Kidney tubule cell (primary cell): ENCODE measurements around the gene C5AR2.
"Not testable (repeated sequence)": the region's sequence is repeated elsewhere in the genome, so short reads cannot be mapped to it uniquely, and the experiment has no call there.

Experiments used
- DNase-seq: peaks from one replicate; pipeline ENCODE4 v3.0.0-alpha.2; 2018; ENCODE audit warnings: low spot score

Gene C5AR2

DNA sequence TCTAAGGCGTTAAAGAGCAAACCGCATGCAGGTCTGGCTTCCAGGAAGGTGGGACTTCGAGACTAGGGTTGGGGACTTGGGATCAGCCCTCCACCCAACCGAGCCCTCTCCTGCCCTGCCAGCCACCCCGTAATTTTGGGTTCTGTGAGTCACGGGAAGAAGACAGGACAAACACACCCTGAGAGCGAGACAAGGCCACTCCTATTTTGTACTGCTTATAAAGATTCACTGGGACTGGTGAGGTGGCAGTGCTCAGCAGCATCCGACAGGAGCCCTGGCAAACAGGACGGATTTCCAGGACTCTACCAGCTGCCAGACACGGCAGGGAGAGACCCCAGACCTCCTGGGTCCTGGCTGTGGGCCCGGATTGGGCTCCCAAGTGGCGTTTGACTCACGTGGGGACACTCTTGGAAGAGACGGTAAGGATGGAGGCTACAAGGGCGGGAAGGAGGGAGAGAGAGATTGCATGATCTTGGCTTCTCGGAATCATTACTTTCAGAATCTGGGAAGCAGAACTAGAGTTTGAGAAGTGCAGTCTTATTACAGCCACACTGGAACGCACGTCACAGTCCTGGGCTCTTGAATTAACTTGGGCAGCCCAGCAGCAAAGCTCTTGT is at the start of gene C5AR2:
TSS of gene C5AR2 (plus strand) at position 245 of the 617 bp plus-strand sequence. CDS start 8,625 bp downstream, outside the sequence.
- no peak for DNase-seq

- DNase-seq, result no peak
These were observed 48.4 kb upstream of the C5AR2 start for GRCh38 chr19:47283405-47284059.

DNA sequence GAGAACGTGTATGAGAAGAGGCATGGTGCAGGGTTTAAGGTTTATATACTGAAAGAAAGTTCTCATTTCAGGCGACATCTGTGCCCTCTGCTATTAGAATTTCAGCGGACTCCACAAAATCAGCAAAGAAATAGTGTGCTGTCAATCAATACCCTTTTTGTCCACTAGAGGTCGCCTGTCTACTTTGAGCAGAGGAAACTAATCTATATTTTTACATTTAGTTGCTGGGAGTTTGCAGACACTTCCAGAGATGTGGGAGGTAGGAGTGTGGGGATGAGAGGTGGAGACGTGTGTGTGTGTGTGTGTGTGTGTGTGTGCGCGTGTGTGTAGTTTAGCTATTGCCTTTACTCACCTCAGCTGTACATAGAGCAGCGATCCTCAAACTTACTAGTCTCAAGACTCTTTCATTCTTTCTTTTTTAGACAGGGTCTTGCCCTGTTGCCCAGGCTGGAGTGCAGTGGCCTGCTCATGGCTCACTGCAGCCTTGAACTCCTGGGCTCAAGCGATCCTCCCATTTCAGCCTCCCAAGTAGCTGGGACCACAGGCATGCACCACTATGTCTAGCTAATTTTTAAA is 47.6 kb upstream of the C5AR2 start:
- DNase-seq, result peak; percentile 68

GRCh38 chr19:47296036-47296435 is 35.9 kb upstream of the C5AR2 start:
- peak; percentile 83 for DNase-seq

DNA sequence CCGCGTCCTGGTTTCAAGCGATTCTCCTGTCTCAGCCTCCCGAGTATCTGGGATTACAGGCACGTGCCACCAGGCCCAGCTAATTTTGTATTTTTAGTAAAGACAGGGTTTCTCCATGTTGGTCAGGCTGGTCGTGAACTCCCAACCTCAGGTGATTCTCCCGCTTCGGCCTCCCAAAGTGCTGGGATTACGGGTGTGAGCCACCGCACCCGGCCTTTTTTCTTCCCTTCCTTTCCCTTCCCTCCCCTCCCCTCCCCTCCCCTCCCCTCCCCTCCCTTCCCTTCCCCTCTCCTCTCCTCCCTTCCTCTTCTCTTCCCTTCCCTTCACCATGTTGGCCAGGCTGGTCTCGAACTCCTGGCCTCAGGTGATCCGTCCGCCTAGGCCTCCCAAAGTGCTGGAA is 31.1 kb upstream of the C5AR2 start:
- DNase-seq, result not testable (repeated sequence)

DNA sequence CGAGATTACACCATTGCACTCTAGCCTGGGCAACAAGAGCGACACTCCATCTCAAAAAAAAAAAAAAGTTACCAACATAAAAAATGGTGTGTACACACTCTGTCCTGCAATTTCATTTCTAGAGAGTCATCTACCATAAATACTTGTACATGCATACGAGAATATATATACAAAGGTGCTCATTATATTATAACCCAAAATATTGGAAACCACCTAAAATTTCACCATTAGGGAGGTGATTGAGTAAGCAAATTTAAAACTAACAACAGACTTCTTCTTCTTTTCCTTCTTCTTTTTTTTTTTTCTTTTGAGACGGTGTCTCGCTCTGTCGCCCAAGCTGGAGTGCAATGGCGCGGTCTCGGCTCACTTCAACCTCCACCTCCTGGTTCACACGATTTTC is 29.7 kb upstream of the C5AR2 start:
- no peak for DNase-seq

DNA sequence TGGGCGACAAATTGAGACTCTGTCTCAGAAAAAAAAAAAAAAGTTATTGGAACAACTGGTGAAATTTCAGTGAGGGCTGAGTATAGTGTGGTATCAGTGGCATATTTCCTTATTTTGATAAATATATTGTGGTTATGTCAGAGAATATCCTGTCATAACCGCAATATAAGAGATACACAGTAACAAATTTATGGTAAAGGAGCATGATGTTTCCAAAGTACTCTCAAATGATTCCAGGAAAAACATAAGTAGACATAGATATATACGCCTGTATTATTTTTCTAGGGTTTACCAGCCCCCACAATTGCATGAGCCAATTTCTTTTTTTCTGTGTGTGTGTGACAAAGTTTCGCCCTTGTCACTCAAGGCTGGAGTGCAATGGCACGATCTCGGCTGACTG is 28.0 kb upstream of the C5AR2 start:
- no peak for DNase-seq

DNA sequence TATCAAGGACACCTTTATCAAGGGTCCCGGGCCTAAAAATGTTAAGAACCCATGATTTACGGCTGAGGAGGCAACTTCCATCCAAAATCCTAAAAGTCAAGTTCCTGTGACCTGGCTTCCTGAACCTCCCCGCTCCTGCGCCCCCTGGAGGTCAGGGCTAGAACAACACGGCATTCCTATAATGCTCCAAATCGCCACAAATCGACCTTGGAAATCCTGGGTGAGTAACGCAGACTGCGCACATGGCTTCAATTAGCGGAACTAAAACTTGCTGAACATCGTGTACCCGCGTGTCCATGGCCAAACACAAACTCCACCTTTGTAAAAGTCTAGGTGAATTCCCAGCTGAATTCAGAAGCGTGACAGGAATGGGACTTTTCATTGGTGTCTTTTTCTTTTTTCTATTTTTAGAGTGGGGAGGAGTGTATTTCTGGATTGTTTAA is 26.6 kb upstream of the C5AR2 start:
- peak; percentile 73 for DNase-seq

GRCh38 chr19:47306303-47306702 is 25.7 kb upstream of the C5AR2 start:
- no peak for DNase-seq

- DNase-seq, result no peak
These were observed 22.9 kb upstream of the C5AR2 start for GRCh38 chr19:47309038-47309437.

DNA sequence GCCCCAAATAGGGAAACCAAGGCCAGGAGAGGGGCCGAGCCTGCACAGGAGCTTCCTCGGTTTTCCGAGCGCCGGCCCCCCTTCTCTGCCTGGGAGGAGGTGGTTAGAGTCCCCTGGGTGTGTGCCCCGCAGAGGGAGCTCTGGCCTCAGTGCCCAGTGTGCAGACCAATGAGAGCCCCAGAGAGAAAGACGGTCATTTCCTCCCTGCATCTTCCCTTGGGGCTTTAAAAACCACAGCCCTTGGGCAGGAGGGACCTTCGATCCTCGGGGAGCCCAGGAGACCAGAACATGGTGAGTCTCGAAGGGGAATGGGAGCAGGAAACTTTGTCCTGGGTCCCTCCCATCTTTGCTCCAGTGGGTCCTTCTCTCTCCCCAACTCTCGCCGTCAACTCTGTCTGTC is 22.4 kb upstream of the C5AR2 start, which contains the start of gene C5AR1:
TSS of gene C5AR1 (plus strand) at position 254 of the 400 bp plus-strand sequence. CDS start at position 289, 35 bp downstream.
- DNase-seq, result no peak

DNA sequence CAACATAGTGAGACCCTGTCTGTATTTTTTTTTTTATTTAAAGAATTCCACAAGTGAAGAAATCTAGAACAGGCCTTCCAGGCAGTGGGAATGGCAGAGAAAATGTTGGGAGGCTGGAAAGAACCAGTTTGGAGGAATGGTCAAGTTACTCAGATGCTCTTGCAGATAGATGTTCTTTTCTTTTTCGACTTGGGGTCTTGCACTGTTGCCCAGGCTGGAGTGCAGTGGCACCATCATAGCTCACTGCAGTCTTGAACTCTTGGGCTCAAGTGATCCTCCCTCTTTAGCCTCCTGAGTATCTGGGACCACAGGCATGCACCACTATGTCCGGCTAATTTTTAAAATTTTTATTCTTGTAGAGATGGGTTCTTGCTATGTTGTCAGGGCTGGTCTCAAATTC is 21.7 kb upstream of the C5AR2 start:
- no peak for DNase-seq

- DNase-seq, result no peak
These were observed 21.2 kb upstream of the C5AR2 start for GRCh38 chr19:47310819-47311218.

DNA sequence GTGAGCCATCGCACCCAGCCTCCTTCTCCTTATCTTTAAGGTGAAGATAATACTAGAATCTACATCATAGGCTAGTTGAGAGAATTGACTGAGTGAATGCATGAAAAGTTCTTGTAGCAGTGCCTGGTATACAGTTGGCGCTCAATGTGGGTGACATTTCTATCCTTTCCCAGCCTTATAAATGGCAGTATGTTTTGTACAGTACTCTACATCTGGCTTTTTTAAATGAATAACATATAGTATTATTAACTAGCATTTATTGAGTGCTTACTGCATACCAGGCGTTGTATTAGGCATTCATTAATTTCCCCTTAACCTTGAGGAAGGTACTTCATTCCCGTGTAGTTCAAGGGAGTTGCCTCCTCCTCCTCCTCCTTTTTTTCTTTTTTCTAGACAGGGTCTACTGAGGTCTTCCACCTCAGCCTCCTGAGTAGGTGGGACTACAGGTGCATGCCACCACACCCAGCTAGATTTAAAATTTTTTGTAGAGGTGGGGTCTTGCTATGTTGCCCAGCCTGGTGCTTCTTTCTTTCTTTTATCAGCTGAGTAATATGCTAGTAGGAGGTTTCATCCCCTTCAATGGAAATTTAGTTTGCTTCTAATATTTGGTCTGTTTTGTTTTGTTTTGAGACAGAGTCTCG is 19.5 kb upstream of the C5AR2 start:
- DNase-seq, result no peak

GRCh38 chr19:47313754-47314295 is 18.1 kb upstream of the C5AR2 start:
- no peak for DNase-seq

GRCh38 chr19:47315125-47315821 is 16.7 kb upstream of the C5AR2 start:
- DNase-seq, result peak; percentile 85

DNA sequence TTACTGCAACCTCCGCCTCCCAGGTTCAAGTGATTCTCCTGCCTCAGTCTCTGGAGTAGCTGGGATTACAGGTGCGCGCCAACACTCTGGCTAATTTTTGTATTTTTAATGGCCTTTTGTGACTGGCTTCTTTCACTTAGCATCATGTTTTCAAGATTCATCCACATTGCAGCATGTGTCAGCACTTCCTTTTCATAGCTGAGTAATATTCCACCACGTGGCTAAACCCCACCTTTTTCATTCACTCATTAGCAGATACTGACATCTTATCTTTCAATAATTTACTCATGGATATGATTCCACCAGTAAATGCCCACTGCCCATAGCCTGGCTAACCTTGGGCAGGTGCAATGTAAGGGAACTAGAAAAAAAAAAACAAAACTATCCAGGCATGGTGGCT is 15.5 kb upstream of the C5AR2 start:
- no peak for DNase-seq

DNA sequence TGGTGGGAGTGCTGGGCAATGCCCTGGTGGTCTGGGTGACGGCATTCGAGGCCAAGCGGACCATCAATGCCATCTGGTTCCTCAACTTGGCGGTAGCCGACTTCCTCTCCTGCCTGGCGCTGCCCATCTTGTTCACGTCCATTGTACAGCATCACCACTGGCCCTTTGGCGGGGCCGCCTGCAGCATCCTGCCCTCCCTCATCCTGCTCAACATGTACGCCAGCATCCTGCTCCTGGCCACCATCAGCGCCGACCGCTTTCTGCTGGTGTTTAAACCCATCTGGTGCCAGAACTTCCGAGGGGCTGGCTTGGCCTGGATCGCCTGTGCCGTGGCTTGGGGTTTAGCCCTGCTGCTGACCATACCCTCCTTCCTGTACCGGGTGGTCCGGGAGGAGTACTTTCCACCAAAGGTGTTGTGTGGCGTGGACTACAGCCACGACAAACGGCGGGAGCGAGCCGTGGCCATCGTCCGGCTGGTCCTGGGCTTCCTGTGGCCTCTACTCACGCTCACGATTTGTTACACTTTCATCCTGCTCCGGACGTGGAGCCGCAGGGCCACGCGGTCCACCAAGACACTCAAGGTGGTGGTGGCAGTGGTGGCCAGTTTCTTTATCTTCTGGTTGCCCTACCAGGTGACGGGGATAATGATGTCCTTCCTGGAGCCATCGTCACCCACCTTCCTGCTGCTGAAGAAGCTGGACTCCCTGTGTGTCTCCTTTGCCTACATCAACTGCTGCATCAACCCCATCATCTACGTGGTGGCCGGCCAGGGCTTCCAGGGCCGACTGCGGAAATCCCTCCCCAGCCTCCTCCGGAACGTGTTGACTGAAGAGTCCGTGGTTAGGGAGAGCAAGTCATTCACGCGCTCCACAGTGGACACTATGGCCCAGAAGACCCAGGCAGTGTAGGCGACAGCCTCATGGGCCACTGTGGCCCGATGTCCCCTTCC is 11.8 kb upstream of the C5AR2 start:
- DNase-seq, result no peak

GRCh38 chr19:47321630-47322029 is 10.3 kb upstream of the C5AR2 start:
- no peak for DNase-seq

DNA sequence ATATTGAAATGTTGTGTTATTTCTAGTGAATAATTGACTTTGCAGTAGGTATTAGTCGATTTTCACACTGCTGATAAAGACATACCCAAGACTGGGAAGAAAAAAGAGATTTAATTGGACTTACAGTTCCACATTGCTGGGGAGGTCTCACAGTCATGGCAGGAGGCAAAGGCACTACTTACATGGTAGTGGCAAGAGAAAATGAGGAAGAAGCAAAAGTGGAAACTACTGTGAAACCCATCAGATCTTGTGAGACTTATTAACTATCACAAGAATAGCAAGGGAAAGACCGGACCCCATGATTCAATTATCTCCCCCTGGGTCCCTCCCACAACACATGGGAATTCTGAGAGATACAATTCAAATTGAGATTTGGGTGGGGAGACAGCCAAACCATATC is 9.9 kb upstream of the C5AR2 start:
- no peak for DNase-seq

DNA sequence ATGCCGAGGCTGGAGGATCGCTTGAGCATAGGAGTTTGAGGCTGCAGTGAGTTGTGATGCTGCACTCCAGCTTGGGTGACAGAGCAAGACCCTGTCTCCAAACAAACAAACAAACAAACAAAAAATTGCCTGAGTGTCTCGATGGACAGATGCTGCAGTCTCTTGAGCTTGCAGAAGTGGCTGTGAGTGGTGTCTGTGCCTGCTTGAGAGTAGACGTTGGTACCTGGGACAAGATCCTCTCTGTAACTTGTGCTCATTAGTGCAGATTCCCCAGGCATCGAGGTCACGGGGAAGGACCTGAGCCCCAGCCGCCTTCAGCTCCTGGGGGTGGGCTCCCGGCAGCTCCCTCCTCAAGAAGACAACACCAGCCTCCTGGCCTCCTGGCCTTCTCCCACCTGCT is 8.6 kb upstream of the C5AR2 start:
- DNase-seq, result no peak
